Measurements from ENCODE around the gene PLK5.
"Not testable (repeated sequence)": the region's sequence is repeated elsewhere in the genome, so short reads cannot be mapped to it uniquely, and the experiment has no call there.

The PLK5 gene, protein sequence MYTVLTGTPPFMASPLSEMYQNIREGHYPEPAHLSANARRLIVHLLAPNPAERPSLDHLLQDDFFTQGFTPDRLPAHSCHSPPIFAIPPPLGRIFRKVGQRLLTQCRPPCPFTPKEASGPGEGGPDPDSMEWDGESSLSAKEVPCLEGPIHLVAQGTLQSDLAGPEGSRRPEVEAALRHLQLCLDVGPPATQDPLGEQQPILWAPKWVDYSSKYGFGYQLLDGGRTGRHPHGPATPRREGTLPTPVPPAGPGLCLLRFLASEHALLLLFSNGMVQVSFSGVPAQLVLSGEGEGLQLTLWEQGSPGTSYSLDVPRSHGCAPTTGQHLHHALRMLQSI

DNA sequence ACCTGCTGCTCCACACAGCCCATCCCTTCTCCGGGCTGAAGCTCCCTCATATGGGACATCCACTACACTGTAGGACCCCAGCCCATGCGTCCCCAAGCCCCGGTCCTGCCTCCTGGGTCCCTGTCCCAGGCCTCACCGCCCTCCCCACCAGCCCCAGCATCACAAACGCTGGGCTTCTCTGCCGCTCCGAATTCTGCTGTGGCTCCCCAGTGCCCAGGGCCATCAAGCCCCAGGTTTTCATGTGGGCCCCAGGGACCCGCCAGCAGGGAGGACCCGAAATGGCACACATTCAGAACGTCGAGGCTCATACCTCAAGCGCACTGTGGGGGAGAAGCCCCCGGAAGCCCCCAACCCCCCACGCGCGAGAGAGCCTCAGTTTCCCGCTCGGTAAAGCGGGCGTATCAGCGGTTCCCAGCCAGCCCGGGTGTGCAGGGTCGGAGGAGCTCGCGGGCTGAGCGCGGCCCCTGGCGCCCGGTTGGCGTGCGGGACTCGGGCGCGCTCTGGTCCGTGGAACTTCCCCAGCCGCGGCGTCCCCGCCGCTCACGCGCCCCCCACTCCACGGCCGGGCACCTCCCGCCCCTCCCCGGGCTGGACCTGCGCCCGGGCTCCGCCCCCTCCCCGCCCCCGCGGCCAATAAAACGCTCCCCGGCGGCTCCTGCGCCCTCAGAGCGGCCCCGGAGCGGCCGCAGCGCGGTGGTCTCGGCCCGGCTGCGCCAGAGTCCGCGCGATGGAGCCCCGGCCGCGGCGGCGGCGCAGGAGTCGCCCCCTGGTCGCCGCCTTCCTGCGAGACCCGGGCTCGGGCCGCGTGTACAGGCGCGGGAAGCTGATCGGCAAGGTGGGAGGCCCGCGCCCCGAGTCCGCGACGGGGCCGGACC is at the start of gene PLK5:
Gene PLK5, plus strand, starts transcription at position 666 of the 875 bp plus-strand sequence. CDS start 2,920 bp downstream, outside the sequence.
- Mint-ChIP-seq H3K27ac (no peak within 1 kb of the TSS), H3K9me3 (no peaks in the 10 kb centered on the region), H3K4me1 (ENCODE audit: low read depth) (peaks cover 7% of the 10 kb centered on the region), H3K36me3 (ENCODE audit: low read depth) (no peaks in the 10 kb centered on the region), H3K4me3 (no peak within 1 kb of the TSS), H3K27me3 (peaks cover 47% of the 10 kb centered on the region)
- no peak for DNase-seq

- Mint-ChIP-seq H3K36me3 (ENCODE audit: low read depth) (peaks cover 38% of the 10 kb centered on the region), H3K9me3 (no peaks in the 10 kb centered on the region), H3K4me1 (ENCODE audit: low read depth) (peaks cover 46% of the 10 kb centered on the region), H3K4me3 (no peak overlapping the region), H3K27me3 (peaks cover 3% of the 10 kb centered on the region), H3K27ac (no peak overlapping the region)
- no peak for DNase-seq
Measured at GRCh38 chr19:1474765-1475351, 49.0 kb upstream of the PLK5 start.

GRCh38 chr19:1475751-1476437 is 48.0 kb upstream of the PLK5 start:
- H3K36me3 Mint-ChIP-seq (ENCODE audit: low read depth), result peaks cover 38% of the 10 kb centered on the region
- H3K27me3 Mint-ChIP-seq, result no peaks in the 10 kb centered on the region
- H3K9me3 Mint-ChIP-seq, result no peaks in the 10 kb centered on the region
- H3K4me1 Mint-ChIP-seq (ENCODE audit: low read depth), result peaks cover 42% of the 10 kb centered on the region
- no peak overlapping the region for H3K4me3 Mint-ChIP-seq
- H3K27ac Mint-ChIP-seq, result no peak overlapping the region
- no peak for DNase-seq

DNA sequence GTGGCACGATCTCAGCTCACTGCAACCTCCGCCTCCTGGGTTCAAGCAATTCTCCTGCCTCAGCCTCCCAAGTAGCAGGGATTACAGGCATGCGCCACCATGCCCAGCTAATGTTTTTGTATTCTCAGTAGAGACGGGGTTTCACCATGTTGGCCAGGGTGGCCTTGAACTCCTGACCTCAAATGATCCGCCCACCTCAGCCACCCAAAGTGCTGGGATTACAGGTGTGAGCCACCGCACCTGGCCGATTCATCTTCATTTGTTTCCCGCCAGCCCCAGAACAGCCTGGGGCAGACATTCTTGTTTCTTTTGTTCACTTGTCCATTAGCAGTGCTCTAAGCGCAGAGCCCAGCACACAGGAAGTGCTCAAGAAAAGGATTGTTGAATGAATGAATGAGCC is 46.8 kb upstream of the PLK5 start:
- not testable (repeated sequence) for H3K9me3 Mint-ChIP-seq, DNase-seq, H3K27me3 Mint-ChIP-seq
- Mint-ChIP-seq H3K27ac (peak overlapping the region; percentile 44), H3K4me3 (peak overlapping the region; percentile 51), H3K36me3 (ENCODE audit: low read depth) (peaks cover 38% of the 10 kb centered on the region), H3K4me1 (ENCODE audit: low read depth) (peaks cover 33% of the 10 kb centered on the region)

DNA sequence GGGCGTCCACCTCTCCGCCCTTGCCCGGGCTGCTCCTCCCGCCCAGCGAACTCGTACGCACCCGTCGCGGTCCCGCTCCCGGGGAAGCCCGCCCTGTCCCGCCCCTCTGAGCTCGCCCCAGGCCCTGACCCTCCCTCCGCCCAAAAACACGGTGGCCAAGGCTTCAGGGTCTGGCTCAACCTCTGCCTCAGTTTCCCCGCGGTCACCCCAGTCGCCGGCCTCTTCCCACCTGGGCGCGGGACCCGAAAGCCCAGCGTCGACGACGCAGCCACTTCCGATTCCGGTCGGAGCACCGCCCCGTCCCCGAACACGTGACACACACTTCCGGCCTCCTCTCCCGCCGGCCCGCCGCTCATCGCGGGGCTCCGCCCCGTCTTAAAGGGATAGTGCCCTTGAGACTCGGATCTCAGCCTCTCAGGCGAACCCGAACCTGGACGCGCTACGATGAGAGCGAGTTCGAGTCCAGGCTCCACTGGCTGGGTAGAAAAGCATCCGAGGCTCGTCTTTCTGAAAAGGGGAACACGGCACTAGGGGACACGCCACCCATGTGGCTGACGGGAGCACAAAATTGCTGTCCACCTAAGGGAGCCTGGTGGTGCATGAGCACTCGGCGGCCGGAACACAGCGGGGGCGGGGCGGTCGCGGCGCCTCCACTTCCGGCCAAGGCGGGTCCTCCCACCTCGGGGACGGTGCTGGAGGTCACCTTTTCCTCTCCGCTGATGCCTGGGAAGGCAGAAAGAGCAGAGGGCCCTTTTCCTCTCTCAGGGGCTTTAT is 44.8 kb upstream of the PLK5 start, which contains the start of gene C19orf25:
Gene C19orf25, minus strand, starts transcription at position 282 of the 774 bp plus-strand sequence. CDS start 312 bp downstream, outside the sequence.
- no peaks in the 10 kb centered on the region for H3K27me3 Mint-ChIP-seq
- peak within 1 kb of the TSS; percentile 99 for H3K4me3 Mint-ChIP-seq
- H3K4me1 Mint-ChIP-seq (ENCODE audit: low read depth), result peaks cover 29% of the 10 kb centered on the region
- no peaks in the 10 kb centered on the region for H3K9me3 Mint-ChIP-seq
- peak; percentile 95 for DNase-seq
- H3K36me3 Mint-ChIP-seq (ENCODE audit: low read depth), result peaks cover 36% of the 10 kb centered on the region
- peak within 1 kb of the TSS; percentile 96 for H3K27ac Mint-ChIP-seq

- H3K4me3 Mint-ChIP-seq, result no peak overlapping the region
- H3K36me3 Mint-ChIP-seq (ENCODE audit: low read depth), result peaks cover 19% of the 10 kb centered on the region
- DNase-seq, result no peak
- H3K4me1 Mint-ChIP-seq (ENCODE audit: low read depth), result peaks cover 22% of the 10 kb centered on the region
- H3K27ac Mint-ChIP-seq, result no peak overlapping the region
- no peaks in the 10 kb centered on the region for H3K27me3 Mint-ChIP-seq
- no peaks in the 10 kb centered on the region for H3K9me3 Mint-ChIP-seq
Measured at GRCh38 chr19:1481224-1481892, 42.5 kb upstream of the PLK5 start.

DNA sequence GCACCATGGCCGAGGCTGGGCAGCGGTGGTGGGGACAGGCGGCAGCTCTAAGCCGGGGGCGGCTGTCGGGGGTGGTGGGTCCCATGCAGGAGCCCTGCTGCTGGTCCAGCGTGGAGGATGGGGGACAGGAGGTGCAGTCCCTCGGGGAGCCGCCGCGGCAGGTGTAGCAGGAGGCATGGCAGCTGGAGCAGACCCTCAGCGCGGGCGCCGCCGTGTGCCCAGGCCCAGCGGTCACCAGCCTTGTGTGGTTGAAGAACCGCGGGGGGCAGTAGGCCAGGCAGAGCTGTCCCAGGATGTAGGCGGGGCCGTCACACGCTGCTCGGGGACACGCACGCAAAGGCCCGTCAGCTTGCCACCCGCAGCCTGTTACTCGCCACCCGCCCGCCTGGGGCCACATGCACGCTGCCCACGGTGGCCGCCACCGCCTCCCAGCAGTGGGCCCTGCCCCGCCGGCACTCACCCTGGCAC is 42.0 kb upstream of the PLK5 start:
- H3K36me3 Mint-ChIP-seq (ENCODE audit: low read depth), result peaks cover 13% of the 10 kb centered on the region
- H3K27me3 Mint-ChIP-seq, result no peaks in the 10 kb centered on the region
- no peak overlapping the region for H3K27ac Mint-ChIP-seq
- H3K9me3 Mint-ChIP-seq, result no peaks in the 10 kb centered on the region
- H3K4me1 Mint-ChIP-seq (ENCODE audit: low read depth), result peaks cover 17% of the 10 kb centered on the region
- H3K4me3 Mint-ChIP-seq, result no peak overlapping the region
- DNase-seq, result no peak

- no peak for DNase-seq
- Mint-ChIP-seq H3K27me3 (no peaks in the 10 kb centered on the region), H3K4me1 (ENCODE audit: low read depth) (peaks cover 11% of the 10 kb centered on the region), H3K4me3 (no peak overlapping the region), H3K27ac (no peak overlapping the region), H3K36me3 (ENCODE audit: low read depth) (peaks cover 7% of the 10 kb centered on the region), H3K9me3 (no peaks in the 10 kb centered on the region)
Measured at GRCh38 chr19:1482361-1483130, 41.3 kb upstream of the PLK5 start.

DNA sequence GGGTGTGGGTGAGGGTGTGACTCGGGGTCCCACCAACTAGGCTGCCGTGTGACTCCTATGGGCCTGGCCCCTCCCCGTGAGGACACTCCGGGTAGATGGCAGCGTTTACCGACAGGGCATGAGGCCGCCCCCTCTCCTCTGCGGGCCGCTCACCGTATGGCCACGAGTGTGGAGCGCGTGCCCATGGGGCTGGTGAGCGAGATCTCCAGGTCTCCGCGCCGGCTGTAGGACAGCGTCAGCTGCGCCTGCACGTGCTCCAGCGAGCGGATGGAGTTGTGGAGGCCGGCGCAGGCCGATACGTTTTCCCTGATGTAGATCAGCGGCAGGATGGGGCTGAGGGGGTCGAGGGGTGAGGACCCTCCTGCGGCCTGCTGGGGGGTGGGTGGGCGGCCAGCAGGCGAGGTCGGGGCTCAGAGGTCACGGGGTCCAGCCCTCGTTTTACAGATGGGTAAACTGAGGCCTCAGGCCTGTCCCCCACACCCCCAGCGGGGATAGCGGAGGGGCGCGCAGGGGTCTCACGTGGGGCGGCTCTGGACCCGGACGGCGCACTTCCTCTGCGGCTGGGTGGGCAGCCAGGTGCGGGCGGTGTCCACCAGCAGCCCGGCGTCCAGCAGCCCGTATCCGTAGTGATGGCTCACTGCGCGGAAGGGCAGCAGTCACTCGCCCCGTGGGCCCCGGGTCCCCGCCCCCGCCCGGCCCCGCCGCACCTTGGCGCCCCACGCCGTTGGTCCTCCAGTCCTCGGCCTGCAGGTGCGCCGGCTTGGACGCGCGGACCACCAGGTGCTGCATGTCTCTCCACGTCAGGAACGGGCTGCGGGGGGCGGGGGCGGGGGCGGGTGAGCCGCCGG is 40.5 kb upstream of the PLK5 start:
- peaks cover 4% of the 10 kb centered on the region for H3K36me3 Mint-ChIP-seq (ENCODE audit: low read depth)
- no peak overlapping the region for H3K4me3 Mint-ChIP-seq
- no peak overlapping the region for H3K27ac Mint-ChIP-seq
- no peak for DNase-seq
- no peaks in the 10 kb centered on the region for H3K27me3 Mint-ChIP-seq
- H3K9me3 Mint-ChIP-seq, result no peaks in the 10 kb centered on the region
- H3K4me1 Mint-ChIP-seq (ENCODE audit: low read depth), result peaks cover 6% of the 10 kb centered on the region

GRCh38 chr19:1483979-1484428 is 39.9 kb upstream of the PLK5 start:
- H3K9me3 Mint-ChIP-seq, result no peaks in the 10 kb centered on the region
- H3K4me3 Mint-ChIP-seq, result no peak overlapping the region
- H3K27me3 Mint-ChIP-seq, result no peaks in the 10 kb centered on the region
- DNase-seq, result no peak
- no peak overlapping the region for H3K27ac Mint-ChIP-seq
- H3K4me1 Mint-ChIP-seq (ENCODE audit: low read depth), result peaks cover 5% of the 10 kb centered on the region
- H3K36me3 Mint-ChIP-seq (ENCODE audit: low read depth), result peaks cover 3% of the 10 kb centered on the region

DNA sequence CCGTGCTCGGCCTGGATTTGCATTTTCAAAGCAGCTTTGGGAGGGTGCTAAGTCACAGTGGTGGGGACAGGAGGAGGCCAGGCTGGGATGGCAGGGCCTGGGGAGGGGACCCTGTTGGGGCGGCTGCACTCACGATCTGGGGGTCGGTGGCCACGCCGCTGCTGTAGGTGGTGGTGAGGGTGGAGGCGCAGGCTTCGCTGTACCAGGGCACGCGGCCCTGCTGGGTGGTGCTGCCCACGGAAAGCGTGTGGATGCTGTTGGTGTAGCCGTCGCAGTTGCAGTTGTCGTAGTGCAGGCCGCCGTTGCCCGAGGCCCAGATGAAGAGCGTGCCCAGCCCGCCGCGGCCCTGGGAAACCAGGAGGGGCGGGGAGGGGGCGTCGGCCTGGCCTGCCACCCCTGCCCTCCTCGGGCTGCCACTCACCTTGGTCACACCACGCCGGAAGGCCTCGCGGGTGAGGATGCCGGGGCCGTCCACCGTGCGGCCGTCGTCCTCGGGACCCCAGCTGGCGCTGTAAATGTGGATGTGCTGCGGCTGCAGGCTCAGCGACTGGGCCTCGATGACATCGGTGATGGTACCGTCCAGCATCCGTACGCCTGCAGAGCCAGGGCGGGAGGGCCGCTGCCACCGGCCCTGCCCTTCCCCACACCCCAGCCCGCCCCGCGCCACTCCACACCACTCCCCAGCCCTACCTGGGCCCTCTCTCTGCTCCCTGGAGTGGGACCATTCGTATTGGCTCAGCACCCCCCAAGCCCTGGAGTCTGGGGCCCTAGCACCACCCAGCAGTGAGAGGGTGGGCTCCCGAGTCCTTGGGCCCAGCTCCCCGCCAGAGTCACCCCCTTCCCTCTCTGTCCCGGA is 36.9 kb upstream of the PLK5 start:
- Mint-ChIP-seq H3K27ac (no peak overlapping the region), H3K9me3 (no peaks in the 10 kb centered on the region), H3K4me3 (no peak overlapping the region), H3K27me3 (peaks cover 5% of the 10 kb centered on the region), H3K36me3 (ENCODE audit: low read depth) (no peaks in the 10 kb centered on the region), H3K4me1 (ENCODE audit: low read depth) (peaks cover 15% of the 10 kb centered on the region)
- DNase-seq, result no peak
